ENCODE data around the gene MAGI3. TPM values are rescaled to one million over a fixed set of nuclear protein-coding genes. Genes with fewer than 3 reads are reported as not detected.

MAGI3 gene
- total RNA-seq, 1 donor from 2014 or later, result 7.0 TPM

GRCh38 chr1:113648478-113648877 lies 258.2 kb downstream of the MAGI3 start:
- no peaks in the 10 kb centered on the region for H3K4me1 Mint-ChIP-seq (ENCODE audit: unreplicated experiment)
- no peak for DNase-seq (ENCODE audit: extremely low spot score, unreplicated experiment)
- TF ChIP-seq CTCF (IDR thresholded peaks at IDR 0.05), result no peak
- H3K27ac Mint-ChIP-seq (ENCODE audit: unreplicated experiment), result no peak overlapping the region
- no peak overlapping the region for H3K4me3 Mint-ChIP-seq (ENCODE audit: unreplicated experiment)
- peaks cover 7% of the 10 kb centered on the region for H3K36me3 Mint-ChIP-seq (ENCODE audit: unreplicated experiment)
- no peaks in the 10 kb centered on the region for H3K9me3 Mint-ChIP-seq (ENCODE audit: unreplicated experiment)
- H3K27me3 Mint-ChIP-seq (ENCODE audit: unreplicated experiment), result no peaks in the 10 kb centered on the region

GRCh38 chr1:113652771-113653170 lies 262.5 kb downstream of the MAGI3 start:
- TF ChIP-seq CTCF (IDR thresholded peaks at IDR 0.05), result no peak
- H3K27ac Mint-ChIP-seq (ENCODE audit: unreplicated experiment), result no peak overlapping the region
- no peak overlapping the region for H3K4me3 Mint-ChIP-seq (ENCODE audit: unreplicated experiment)
- H3K9me3 Mint-ChIP-seq (ENCODE audit: unreplicated experiment), result no peaks in the 10 kb centered on the region
- DNase-seq (ENCODE audit: extremely low spot score, unreplicated experiment), result no peak
- peaks cover 2% of the 10 kb centered on the region for H3K36me3 Mint-ChIP-seq (ENCODE audit: unreplicated experiment)
- no peaks in the 10 kb centered on the region for H3K4me1 Mint-ChIP-seq (ENCODE audit: unreplicated experiment)
- no peaks in the 10 kb centered on the region for H3K27me3 Mint-ChIP-seq (ENCODE audit: unreplicated experiment)

GRCh38 chr1:113653741-113654140 lies 263.4 kb downstream of the MAGI3 start:
- H3K4me3 Mint-ChIP-seq (ENCODE audit: unreplicated experiment), result no peak overlapping the region

GRCh38 chr1:113654883-113655282 lies 264.6 kb downstream of the MAGI3 start:
- Mint-ChIP-seq H3K36me3 (ENCODE audit: unreplicated experiment) (peaks cover 2% of the 10 kb centered on the region), H3K27ac (ENCODE audit: unreplicated experiment) (no peak overlapping the region), H3K4me1 (ENCODE audit: unreplicated experiment) (peaks cover under 1% of the 10 kb centered on the region), H3K9me3 (ENCODE audit: unreplicated experiment) (no peaks in the 10 kb centered on the region), H3K27me3 (ENCODE audit: unreplicated experiment) (no peaks in the 10 kb centered on the region), H3K4me3 (ENCODE audit: unreplicated experiment) (no peak overlapping the region)
- TF ChIP-seq CTCF (IDR thresholded peaks at IDR 0.05), result no peak
- no peak for DNase-seq (ENCODE audit: extremely low spot score, unreplicated experiment)

More at GRCh38 chr1:113653741-113654140, 263.4 kb downstream of the MAGI3 start:
- Mint-ChIP-seq H3K36me3 (ENCODE audit: unreplicated experiment) (peaks cover 2% of the 10 kb centered on the region), H3K27ac (ENCODE audit: unreplicated experiment) (no peak overlapping the region), H3K9me3 (ENCODE audit: unreplicated experiment) (no peaks in the 10 kb centered on the region), H3K4me1 (ENCODE audit: unreplicated experiment) (no peaks in the 10 kb centered on the region), H3K27me3 (ENCODE audit: unreplicated experiment) (no peaks in the 10 kb centered on the region)
- no peak for TF ChIP-seq CTCF (IDR thresholded peaks at IDR 0.05)
- no peak for DNase-seq (ENCODE audit: extremely low spot score, unreplicated experiment)

- peaks cover 4% of the 10 kb centered on the region for H3K36me3 Mint-ChIP-seq (ENCODE audit: unreplicated experiment)
- no peak overlapping the region for H3K27ac Mint-ChIP-seq (ENCODE audit: unreplicated experiment)
- no peaks in the 10 kb centered on the region for H3K9me3 Mint-ChIP-seq (ENCODE audit: unreplicated experiment)
- no peak for DNase-seq (ENCODE audit: extremely low spot score, unreplicated experiment)
- H3K4me3 Mint-ChIP-seq (ENCODE audit: unreplicated experiment), result no peak overlapping the region
- H3K27me3 Mint-ChIP-seq (ENCODE audit: unreplicated experiment), result no peaks in the 10 kb centered on the region
- no peak for TF ChIP-seq CTCF (IDR thresholded peaks at IDR 0.05)
- peaks cover 4% of the 10 kb centered on the region for H3K4me1 Mint-ChIP-seq (ENCODE audit: unreplicated experiment)
Measured at GRCh38 chr1:113657126-113657525, 266.8 kb downstream of the MAGI3 start.
